ENCODE data around the gene GCNT2. TPM values are rescaled to one million over a fixed set of nuclear protein-coding genes. Genes with fewer than 3 reads are reported as not detected.
"Not testable (repeated sequence)": the region's sequence is repeated elsewhere in the genome, so short reads cannot be mapped to it uniquely, and the experiment has no call there.

Gene GCNT2
- total RNA-seq, 1 experiment from 2014 or later: 0.63 TPM

DNA sequence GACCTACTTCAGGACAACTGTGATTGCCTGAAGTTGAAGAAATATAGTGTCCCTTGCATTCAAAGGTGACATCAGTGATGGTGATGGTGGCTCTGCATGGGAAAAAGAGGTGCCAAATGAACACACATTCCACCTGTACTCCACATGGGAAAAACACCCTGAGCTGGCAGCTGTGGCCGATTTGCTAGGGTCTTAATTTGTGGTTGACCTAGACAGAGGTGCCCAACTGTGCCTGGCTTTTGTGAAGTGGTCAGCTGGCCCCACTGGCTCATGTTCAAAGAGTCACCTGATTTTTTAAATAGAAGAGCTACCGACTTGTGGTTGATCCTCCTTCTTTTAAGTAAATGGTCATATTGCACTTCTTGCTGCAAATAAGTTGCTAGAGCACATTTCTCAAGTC is 7.6 kb upstream of the GCNT2 start:
- DNase-seq (ENCODE audit: unreplicated experiment): no peak
- no TSS peak for BruUV-seq (replicated peaks)
- H3K9me3 Mint-ChIP-seq (ENCODE audit: unreplicated experiment): no peaks in the 10 kb centered on the region
- ChIA-PET CTCF (no interaction called here), POLR2A (interaction anchor here (0.6 kb wide), 1 partner anchor 38 kb away, joined by 3 read pairs; no protein-coding TSS in a partner anchor)
- H3K36me3 Mint-ChIP-seq (ENCODE audit: insufficient read depth, unreplicated experiment): no peaks in the 10 kb centered on the region
- no peak overlapping the region for H3K27ac Mint-ChIP-seq (ENCODE audit: low read depth, unreplicated experiment)
- no peaks in the 10 kb centered on the region for H3K27me3 Mint-ChIP-seq (ENCODE audit: insufficient read depth, unreplicated experiment)
- peaks cover 6% of the 10 kb centered on the region for H3K4me1 Mint-ChIP-seq (ENCODE audit: insufficient read depth, unreplicated experiment)
- intact Hi-C loops (cut with micrococcal nuclease): no loop called here
- TF ChIP-seq, protein P1, sequence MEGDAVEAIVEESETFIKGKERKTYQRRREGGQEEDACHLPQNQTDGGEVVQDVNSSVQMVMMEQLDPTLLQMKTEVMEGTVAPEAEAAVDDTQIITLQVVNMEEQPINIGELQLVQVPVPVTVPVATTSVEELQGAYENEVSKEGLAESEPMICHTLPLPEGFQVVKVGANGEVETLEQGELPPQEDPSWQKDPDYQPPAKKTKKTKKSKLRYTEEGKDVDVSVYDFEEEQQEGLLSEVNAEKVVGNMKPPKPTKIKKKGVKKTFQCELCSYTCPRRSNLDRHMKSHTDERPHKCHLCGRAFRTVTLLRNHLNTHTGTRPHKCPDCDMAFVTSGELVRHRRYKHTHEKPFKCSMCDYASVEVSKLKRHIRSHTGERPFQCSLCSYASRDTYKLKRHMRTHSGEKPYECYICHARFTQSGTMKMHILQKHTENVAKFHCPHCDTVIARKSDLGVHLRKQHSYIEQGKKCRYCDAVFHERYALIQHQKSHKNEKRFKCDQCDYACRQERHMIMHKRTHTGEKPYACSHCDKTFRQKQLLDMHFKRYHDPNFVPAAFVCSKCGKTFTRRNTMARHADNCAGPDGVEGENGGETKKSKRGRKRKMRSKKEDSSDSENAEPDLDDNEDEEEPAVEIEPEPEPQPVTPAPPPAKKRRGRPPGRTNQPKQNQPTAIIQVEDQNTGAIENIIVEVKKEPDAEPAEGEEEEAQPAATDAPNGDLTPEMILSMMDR (IDR thresholded peaks at IDR 0.05; ENCODE audit: unreplicated experiment): no peak
- H3K4me3 Mint-ChIP-seq (ENCODE audit: unreplicated experiment): no peak overlapping the region

- Mint-ChIP-seq H3K27ac (ENCODE audit: low read depth, unreplicated experiment) (no peak overlapping the region), H3K4me1 (ENCODE audit: insufficient read depth, unreplicated experiment) (peaks cover 13% of the 10 kb centered on the region), H3K27me3 (ENCODE audit: insufficient read depth, unreplicated experiment) (no peaks in the 10 kb centered on the region), H3K4me3 (ENCODE audit: unreplicated experiment) (no peak overlapping the region), H3K9me3 (ENCODE audit: unreplicated experiment) (no peaks in the 10 kb centered on the region), H3K36me3 (ENCODE audit: insufficient read depth, unreplicated experiment) (no peaks in the 10 kb centered on the region)
- intact Hi-C loops (cut with micrococcal nuclease): no loop called here
- POLR2A ChIA-PET: interaction anchor here (0.6 kb wide), 1 partner anchor 38 kb away, joined by 3 read pairs; no protein-coding TSS in a partner anchor
- no TSS peak for BruUV-seq (replicated peaks)
- CTCF ChIA-PET: no interaction called here
- DNase-seq (ENCODE audit: unreplicated experiment): no peak
- TF ChIP-seq, protein P1 (IDR thresholded peaks at IDR 0.05; ENCODE audit: unreplicated experiment): no peak
Observed at GRCh38 chr6:10514049-10514780, 6.9 kb upstream of the GCNT2 start.

DNA sequence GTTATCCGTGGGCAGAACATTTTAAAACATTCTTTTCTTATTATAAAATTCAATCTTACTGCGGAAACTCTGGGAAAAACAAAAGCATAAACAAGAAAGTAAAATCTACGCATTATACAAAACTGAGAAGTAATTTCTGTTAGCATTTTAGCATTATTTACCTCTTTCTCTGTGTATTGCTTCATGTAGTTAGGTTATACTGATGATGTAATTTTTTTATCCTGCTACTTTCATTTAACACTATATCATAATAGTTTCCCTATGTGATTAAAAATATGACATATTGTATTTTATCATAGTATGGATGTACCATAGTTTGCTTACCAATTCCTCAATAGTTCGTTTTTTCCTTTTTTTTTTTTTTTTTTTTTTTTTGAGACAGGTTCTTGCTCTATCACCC is 4.2 kb upstream of the GCNT2 start:
- ChIA-PET CTCF (no interaction called here), POLR2A (no interaction called here)
- Mint-ChIP-seq H3K27ac (ENCODE audit: low read depth, unreplicated experiment) (no peak overlapping the region), H3K4me3 (ENCODE audit: unreplicated experiment) (no peak overlapping the region), H3K4me1 (ENCODE audit: insufficient read depth, unreplicated experiment) (peaks cover 6% of the 10 kb centered on the region), H3K9me3 (ENCODE audit: unreplicated experiment) (no peaks in the 10 kb centered on the region), H3K27me3 (ENCODE audit: insufficient read depth, unreplicated experiment) (no peaks in the 10 kb centered on the region), H3K36me3 (ENCODE audit: insufficient read depth, unreplicated experiment) (no peaks in the 10 kb centered on the region)
- BruUV-seq (replicated peaks): no TSS peak
- intact Hi-C loops (cut with micrococcal nuclease): no loop called here
- TF ChIP-seq, protein P1 (IDR thresholded peaks at IDR 0.05; ENCODE audit: unreplicated experiment): no peak
- DNase-seq (ENCODE audit: unreplicated experiment): no peak

DNA sequence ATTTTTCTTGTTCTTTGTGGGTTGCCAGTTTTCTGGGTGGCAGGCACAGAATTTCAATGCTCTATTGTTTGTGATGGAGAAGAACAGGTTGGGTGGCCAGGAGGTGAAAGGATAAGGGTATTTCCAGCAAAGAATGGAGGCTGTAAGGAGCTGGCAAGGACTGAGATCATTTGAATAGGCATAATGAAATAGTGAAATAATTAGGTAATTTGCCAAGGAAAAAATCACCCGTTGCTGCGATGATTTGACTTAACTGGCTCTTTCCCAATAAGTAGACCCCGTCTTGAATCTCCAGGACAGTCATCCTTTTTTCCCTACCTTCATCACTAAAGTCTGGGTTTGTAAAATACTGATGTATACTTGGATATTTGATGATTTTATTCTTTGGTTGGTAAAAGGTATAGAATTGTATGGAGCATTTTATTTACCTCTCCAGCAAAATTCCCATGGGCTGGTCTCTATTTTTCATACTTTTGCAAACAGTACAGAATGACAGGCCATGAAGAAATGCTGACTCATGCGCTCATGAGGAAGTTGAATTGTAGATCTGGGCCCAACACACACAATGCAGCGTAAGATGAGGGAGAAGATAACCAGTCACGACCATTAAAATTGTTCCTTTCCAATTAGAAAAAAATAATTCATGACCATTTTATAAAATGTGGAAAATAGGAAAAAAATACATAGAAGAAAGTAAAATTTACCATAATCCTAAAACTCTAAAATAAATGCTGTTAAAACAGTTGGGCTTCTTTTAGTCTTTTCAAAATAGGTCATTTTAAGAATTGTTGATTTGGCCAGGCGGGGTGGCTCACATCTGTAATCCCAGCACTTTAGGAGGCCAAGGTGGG is 2.4 kb upstream of the GCNT2 start:
- Mint-ChIP-seq H3K4me3 (ENCODE audit: unreplicated experiment) (no peak overlapping the region), H3K27ac (ENCODE audit: low read depth, unreplicated experiment) (peak overlapping the region; percentile 69), H3K27me3 (ENCODE audit: insufficient read depth, unreplicated experiment) (no peaks in the 10 kb centered on the region), H3K4me1 (ENCODE audit: insufficient read depth, unreplicated experiment) (peaks cover 6% of the 10 kb centered on the region), H3K9me3 (ENCODE audit: unreplicated experiment) (no peaks in the 10 kb centered on the region), H3K36me3 (ENCODE audit: insufficient read depth, unreplicated experiment) (no peaks in the 10 kb centered on the region)
- ChIA-PET CTCF (interaction anchor here (0.7 kb wide), 1 partner anchor 1908 kb away, joined by 3 read pairs; no protein-coding TSS in a partner anchor), POLR2A (no interaction called here)
- TF ChIP-seq, protein P1 (IDR thresholded peaks at IDR 0.05; ENCODE audit: unreplicated experiment): no peak
- peak; percentile 51 for DNase-seq (ENCODE audit: unreplicated experiment)
- intact Hi-C loops (cut with micrococcal nuclease): no loop called here
- BruUV-seq (replicated peaks): no TSS peak

- H3K27ac Mint-ChIP-seq (ENCODE audit: low read depth, unreplicated experiment): peak overlapping the region; percentile 69
- H3K4me1 Mint-ChIP-seq (ENCODE audit: insufficient read depth, unreplicated experiment); intact Hi-C loops (cut with micrococcal nuclease); H3K36me3 Mint-ChIP-seq (ENCODE audit: insufficient read depth, unreplicated experiment); H3K27me3 Mint-ChIP-seq (ENCODE audit: insufficient read depth, unreplicated experiment); POLR2A ChIA-PET; H3K4me3 Mint-ChIP-seq (ENCODE audit: unreplicated experiment); BruUV-seq (replicated peaks); H3K9me3 Mint-ChIP-seq (ENCODE audit: unreplicated experiment): not testable (repeated sequence)
- CTCF ChIA-PET: interaction anchor here (0.7 to 1.1 kb wide), 2 partner anchors 9 to 1909 kb away, joined by 3 to 5 read pairs; no protein-coding TSS in a partner anchor
- DNase-seq (ENCODE audit: unreplicated experiment): peak; percentile 35
Observed at GRCh38 chr6:10519408-10519697, 1.8 kb upstream of the GCNT2 start.

Measured in MCF 10A (cell line).